Stimulated activated CD4-positive, alpha-beta T cell treated with anti-CD3 and anti-CD28 coated beads, Interleukin-2, amount 100 ng/mL, for 4 hours (primary cell): ENCODE data around the gene CCDC12.

ENCODE experiments used
- DNase-seq: peaks from one replicate; pipeline ENCODE4 v3.0.0-alpha.2; 2020; ENCODE audit warnings: low read depth

The CCDC12 gene

DNA sequence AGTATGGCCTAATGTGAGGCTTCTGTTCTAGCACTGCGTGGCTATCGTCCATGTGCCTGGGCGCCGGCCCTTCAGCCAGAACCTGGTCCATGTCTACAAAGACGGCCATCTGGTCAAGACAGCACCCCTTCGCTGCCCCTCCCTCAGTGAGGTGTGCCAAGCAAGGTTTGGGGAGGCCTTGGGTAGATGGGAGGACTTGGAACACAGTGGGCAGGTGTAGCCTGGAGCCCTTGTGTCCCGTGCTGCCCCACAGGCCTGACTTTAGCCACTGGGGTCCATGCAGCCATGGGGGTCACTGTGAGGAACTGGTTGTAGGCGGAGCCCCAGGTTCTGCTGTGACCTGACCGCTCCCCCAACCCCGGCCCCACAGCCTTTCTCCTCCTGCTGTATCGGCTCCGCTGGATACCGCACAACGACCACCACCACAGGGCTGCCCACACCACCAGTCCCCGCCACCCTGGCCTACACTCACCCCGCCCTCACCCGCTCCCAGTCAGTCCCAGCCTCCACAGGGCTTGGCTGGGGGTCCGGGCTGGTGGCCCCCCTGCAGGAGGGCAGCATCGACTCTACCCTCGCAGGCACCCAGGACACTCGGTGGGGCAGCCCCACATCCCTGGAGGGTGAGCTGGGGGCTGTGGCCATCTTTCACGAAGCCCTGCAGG is 19.5 kb upstream of the CCDC12 start:
- no peak for DNase-seq

GRCh38 chr3:46994801-46995731 is 18.5 kb upstream of the CCDC12 start:
- no peak for DNase-seq

GRCh38 chr3:46993986-46994385 is 17.4 kb upstream of the CCDC12 start:
- no peak for DNase-seq

DNA sequence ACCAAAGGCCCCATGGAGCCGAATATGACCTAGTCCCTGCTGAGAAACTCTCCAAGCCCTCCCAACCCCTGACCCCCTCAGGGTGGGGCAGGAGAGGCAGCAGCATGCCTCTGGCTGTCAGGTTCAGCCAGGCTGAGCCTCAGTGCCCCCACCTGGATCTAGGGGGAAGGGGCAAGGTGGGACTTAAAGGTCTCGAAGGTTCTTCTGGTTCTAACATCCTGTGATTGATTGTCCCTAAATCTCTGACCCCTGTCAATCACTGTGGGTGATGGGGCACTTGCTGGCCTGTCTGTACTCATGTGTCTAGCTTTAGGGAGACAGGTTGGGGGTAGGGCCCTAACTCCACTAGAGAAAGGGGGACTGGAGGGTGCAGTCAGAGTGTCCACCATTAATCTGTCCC is 16.7 kb upstream of the CCDC12 start:
- DNase-seq, result no peak

- no peak for DNase-seq
Measured at GRCh38 chr3:46992231-46992630, 15.7 kb upstream of the CCDC12 start.

GRCh38 chr3:46991406-46992165 is 15.0 kb upstream of the CCDC12 start:
- DNase-seq, result no peak

DNA sequence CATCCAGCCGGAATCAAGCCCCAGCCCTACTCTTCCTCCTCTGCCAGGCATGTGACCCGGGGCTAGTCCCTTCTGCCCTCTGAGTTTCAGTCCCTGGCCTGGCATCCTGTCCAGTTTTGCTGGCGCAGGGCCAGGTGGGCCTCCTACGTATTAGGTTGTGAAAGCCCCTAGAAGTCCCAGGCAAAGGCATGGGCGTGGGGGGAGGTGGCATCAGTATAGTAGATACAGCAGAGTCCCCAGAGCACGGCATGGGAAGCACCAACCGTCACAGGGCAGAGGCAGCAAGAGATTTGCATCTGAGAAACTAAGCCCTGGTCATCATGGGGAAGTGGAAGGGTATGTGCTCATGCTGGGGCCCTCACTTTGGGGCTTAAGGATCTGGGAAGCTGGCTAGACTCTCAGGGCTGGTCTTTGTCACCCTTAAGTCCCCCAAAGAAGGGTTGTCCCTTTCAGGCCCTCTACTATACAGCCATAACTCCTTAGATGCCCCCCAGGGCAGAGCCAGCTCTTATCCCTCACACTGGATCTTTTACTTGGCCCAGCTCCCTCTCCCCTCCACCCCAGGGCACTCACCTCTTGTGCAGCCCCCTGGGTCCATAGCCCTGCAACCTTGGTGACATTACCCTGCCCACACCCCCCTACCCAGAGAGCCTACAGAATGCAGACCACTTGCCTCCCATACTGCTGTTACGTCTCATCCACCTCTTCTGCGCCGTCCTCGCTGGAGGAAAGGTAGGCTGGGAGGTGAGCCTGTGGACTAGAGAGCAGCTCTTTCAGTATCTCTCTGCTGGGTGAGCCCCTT is 14.2 kb upstream of the CCDC12 start:
- no peak for DNase-seq

GRCh38 chr3:46989146-46989810 is 12.7 kb upstream of the CCDC12 start:
- no peak for DNase-seq

- DNase-seq, result no peak
Measured at GRCh38 chr3:46988616-46989015, 12.1 kb upstream of the CCDC12 start.

- DNase-seq, result peak; percentile 71
Measured at GRCh38 chr3:46987743-46988401, 11.3 kb upstream of the CCDC12 start.

DNA sequence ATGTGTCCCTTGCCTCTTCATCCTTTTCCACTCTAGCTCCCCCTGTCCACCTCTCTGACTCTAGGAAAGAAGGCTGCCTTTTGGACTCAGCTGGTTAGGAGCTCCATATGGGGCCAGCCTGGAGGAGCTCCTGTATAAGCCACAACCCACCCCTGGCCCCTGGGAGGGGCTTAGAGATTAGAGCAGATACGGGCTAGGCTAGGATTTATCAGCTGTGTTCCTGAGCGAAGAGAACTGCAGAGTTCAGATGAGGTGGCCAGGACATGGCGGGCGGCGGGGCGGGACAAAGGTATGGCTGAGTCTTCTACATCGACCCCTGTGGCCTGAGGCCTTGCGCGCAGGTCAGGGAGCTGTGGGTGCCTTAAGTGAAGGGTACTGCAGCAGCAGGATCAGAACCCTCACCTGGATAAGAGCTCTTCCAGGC is 10.8 kb upstream of the CCDC12 start:
- DNase-seq, result no peak

- no peak for DNase-seq
Measured at GRCh38 chr3:46986782-46987310, 10.3 kb upstream of the CCDC12 start.

GRCh38 chr3:46986055-46986730 is 9.6 kb upstream of the CCDC12 start:
- no peak for DNase-seq

DNA sequence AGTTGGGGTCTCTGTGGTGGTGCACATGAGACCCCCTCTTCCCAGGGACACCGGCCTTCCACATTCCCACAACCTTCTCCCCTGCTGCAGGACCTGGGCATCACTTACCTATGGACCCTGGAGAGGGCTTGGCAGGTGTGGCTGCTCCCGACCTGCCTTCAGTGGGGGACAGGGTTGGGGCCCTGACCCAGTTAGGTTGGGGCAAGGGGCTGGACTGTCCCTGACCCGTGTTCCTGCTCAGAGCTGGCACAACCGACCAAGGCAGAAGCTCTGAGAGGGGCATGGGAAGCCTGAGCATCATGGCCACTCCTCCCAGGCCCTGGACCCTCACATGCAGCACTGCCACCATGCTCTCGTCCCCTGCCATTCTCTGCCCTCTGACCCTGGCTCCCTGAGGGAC is 9.0 kb upstream of the CCDC12 start:
- no peak for DNase-seq

- DNase-seq, result no peak
Measured at GRCh38 chr3:46984591-46985459, 8.3 kb upstream of the CCDC12 start.

DNA sequence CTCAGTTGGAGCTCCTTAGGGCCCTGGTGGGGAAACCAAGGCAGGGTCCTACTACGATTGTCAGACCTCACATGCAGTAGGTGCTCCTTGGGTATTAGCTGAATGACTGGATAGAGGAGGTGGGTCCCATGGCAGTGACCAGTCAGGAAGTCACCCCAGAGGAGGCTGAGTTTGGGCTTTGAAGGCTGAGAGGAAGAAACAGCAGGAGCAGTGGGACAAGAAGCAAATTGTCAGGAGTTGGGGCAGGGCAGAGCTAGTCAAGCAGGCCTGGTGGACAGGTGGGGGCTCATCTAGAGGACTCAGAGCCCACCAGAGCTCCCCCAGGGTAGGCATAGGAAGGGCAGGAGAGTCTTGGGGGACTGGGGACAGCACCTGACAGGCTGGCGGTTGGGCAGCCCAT is 6.0 kb upstream of the CCDC12 start:
- DNase-seq, result no peak

GRCh38 chr3:46981932-46982471 is 5.5 kb upstream of the CCDC12 start:
- DNase-seq, result no peak

- no peak for DNase-seq
Measured at GRCh38 chr3:46979958-46980497, 3.5 kb upstream of the CCDC12 start.
